Measurements from ENCODE around the gene SFSWAP.

Gene SFSWAP

GRCh38 chr12:131786331-131786730 lies 75.4 kb downstream of the SFSWAP start:
- TF ChIP-seq EP300 (IDR thresholded peaks at IDR 0.05; ENCODE audit: borderline replicate concordance): no peak
- no peak for TF ChIP-seq EGR1 (IDR thresholded peaks at IDR 0.05)

DNA sequence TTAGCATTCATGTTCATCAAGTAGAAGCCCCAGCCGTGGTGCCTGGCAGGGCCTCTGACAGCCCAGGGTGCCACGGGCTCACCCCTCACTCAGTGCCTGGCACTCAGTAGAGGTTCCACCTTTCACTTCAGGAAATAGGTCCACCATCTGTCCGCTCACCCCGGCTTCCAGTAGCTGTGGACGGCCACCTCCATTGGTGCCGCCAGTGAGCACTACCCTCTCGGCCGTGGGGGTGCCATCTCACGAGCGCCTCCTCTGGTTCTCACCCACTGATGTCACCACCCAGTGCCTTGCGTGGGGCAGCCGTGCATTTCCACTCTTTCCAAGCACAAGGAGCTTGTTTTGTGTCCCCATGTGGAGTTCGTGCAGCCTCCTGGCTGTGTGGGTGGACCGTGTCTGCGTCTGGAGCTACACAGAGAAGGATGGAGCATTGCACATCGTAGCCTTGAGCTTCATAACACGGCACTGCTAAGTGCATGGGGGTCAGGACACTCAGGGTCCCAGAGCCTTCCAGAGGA lies 76.3 kb downstream of the SFSWAP start:
- TF ChIP-seq ZBTB7A (IDR thresholded peaks at IDR 0.05; ENCODE audit: low read depth) (no peak), EGR1 (IDR thresholded peaks at IDR 0.05) (no peak), CREB1 (IDR thresholded peaks at IDR 0.05; ENCODE audit: low read depth) (no peak), USF1 (IDR thresholded peaks at IDR 0.05) (no peak), EP300 (IDR thresholded peaks at IDR 0.05; ENCODE audit: borderline replicate concordance) (no peak), TAF1 (IDR thresholded peaks at IDR 0.05; ENCODE audit: low read depth) (no peak), CEBPB (IDR thresholded peaks at IDR 0.05) (no peak), YY1 (IDR thresholded peaks at IDR 0.05; ENCODE audit: low read depth) (no peak), NFIC (IDR thresholded peaks at IDR 0.05) (no peak)
- TF ChIP-seq, protein P1, sequence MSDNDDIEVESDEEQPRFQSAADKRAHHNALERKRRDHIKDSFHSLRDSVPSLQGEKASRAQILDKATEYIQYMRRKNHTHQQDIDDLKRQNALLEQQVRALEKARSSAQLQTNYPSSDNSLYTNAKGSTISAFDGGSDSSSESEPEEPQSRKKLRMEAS (IDR thresholded peaks at IDR 0.05): no peak
- TF ChIP-seq, protein P2, sequence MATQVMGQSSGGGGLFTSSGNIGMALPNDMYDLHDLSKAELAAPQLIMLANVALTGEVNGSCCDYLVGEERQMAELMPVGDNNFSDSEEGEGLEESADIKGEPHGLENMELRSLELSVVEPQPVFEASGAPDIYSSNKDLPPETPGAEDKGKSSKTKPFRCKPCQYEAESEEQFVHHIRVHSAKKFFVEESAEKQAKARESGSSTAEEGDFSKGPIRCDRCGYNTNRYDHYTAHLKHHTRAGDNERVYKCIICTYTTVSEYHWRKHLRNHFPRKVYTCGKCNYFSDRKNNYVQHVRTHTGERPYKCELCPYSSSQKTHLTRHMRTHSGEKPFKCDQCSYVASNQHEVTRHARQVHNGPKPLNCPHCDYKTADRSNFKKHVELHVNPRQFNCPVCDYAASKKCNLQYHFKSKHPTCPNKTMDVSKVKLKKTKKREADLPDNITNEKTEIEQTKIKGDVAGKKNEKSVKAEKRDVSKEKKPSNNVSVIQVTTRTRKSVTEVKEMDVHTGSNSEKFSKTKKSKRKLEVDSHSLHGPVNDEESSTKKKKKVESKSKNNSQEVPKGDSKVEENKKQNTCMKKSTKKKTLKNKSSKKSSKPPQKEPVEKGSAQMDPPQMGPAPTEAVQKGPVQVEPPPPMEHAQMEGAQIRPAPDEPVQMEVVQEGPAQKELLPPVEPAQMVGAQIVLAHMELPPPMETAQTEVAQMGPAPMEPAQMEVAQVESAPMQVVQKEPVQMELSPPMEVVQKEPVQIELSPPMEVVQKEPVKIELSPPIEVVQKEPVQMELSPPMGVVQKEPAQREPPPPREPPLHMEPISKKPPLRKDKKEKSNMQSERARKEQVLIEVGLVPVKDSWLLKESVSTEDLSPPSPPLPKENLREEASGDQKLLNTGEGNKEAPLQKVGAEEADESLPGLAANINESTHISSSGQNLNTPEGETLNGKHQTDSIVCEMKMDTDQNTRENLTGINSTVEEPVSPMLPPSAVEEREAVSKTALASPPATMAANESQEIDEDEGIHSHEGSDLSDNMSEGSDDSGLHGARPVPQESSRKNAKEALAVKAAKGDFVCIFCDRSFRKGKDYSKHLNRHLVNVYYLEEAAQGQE (IDR thresholded peaks at IDR 0.05; ENCODE audit: low read depth): no peak

GRCh38 chr12:131788070-131788469 lies 77.2 kb downstream of the SFSWAP start:
- TF ChIP-seq, protein P2 (IDR thresholded peaks at IDR 0.05; ENCODE audit: low read depth): no peak
- no peak for TF ChIP-seq YY1 (IDR thresholded peaks at IDR 0.05; ENCODE audit: low read depth)
- no peak for TF ChIP-seq TAF1 (IDR thresholded peaks at IDR 0.05; ENCODE audit: low read depth)
- no peak for TF ChIP-seq TCF12 (IDR thresholded peaks at IDR 0.05; ENCODE audit: low read depth)
- no peak for TF ChIP-seq RAD21 (IDR thresholded peaks at IDR 0.05; ENCODE audit: low read depth)
- no peak for TF ChIP-seq FOXM1 (IDR thresholded peaks at IDR 0.05; ENCODE audit: borderline replicate concordance, low read depth)
- no peak for TF ChIP-seq TEAD4 (IDR thresholded peaks at IDR 0.05)
- TF ChIP-seq EP300 (IDR thresholded peaks at IDR 0.05; ENCODE audit: borderline replicate concordance): no peak
- TF ChIP-seq, protein P1 (IDR thresholded peaks at IDR 0.05): no peak

DNA sequence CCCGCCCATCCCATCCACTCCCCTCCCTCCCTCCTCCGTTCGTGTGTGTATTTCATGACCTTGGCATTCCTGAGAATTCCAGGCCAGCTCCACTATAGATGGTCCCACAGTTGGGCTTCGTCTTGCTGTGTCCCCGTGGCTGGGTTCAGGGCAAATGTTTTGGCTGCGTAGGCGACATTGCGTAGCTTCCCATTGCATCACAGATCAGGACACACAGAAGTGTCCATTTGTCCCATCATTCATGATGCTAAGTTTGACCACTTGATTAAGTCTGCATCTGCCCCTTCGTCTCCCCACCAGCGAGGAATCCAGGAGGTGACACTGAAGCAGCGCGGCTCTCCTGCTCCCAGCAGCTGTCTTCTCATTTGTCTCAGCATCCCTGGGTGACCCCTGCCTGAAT lies 78.7 kb downstream of the SFSWAP start:
- TF ChIP-seq USF1 (IDR thresholded peaks at IDR 0.05): no peak
- no peak for TF ChIP-seq TAF1 (IDR thresholded peaks at IDR 0.05; ENCODE audit: low read depth)
- TF ChIP-seq TEAD4 (IDR thresholded peaks at IDR 0.05): no peak
- TF ChIP-seq CREB1 (IDR thresholded peaks at IDR 0.05; ENCODE audit: low read depth): no peak
- TF ChIP-seq CEBPB (IDR thresholded peaks at IDR 0.05): no peak
- TF ChIP-seq FOXM1 (IDR thresholded peaks at IDR 0.05; ENCODE audit: borderline replicate concordance, low read depth): no peak
- TF ChIP-seq EGR1 (IDR thresholded peaks at IDR 0.05): no peak
- TF ChIP-seq TCF12 (IDR thresholded peaks at IDR 0.05; ENCODE audit: low read depth): no peak
- TF ChIP-seq EP300 (IDR thresholded peaks at IDR 0.05; ENCODE audit: borderline replicate concordance): no peak
- TF ChIP-seq, protein P2 (IDR thresholded peaks at IDR 0.05; ENCODE audit: low read depth): no peak
- no peak for TF ChIP-seq YY1 (IDR thresholded peaks at IDR 0.05; ENCODE audit: low read depth)
- TF ChIP-seq RAD21 (IDR thresholded peaks at IDR 0.05; ENCODE audit: low read depth): no peak
- no peak for TF ChIP-seq ZBTB7A (IDR thresholded peaks at IDR 0.05; ENCODE audit: low read depth)
- TF ChIP-seq, protein P1 (IDR thresholded peaks at IDR 0.05): no peak
- no peak for TF ChIP-seq NFIC (IDR thresholded peaks at IDR 0.05)

All from Ishikawa (cell line).